Vagina (tissue), 2 donors: Measurements from ENCODE around the gene AGMAT.

Experiments
- POLR2AphosphoS5 ChIP-seq, 2 donors: sonication (generic); formaldehyde crosslinking; IDR thresholded peaks; one replicate each; pipeline ENCODE4 v1.9.0; 2017; ENCODE audit warnings: antibody characterized with exemption in 2 of 2, mild to moderate bottlenecking in 2 of 2, low read depth in 1 of 2; ENCODE audit not compliant: insufficient read depth in 1 of 2
- TF ChIP-seq, protein P1 (sequence below), 3 experiments: fragments of 450-650 bp in 2 of 3; fragments of 200-600 bp in 1 of 3; sonication (generic) in 1 of 3; IDR thresholded peaks; one replicate each; pipeline ENCODE4 v1.5.1; 2017 to 2019; ENCODE audit warnings: antibody characterized with exemption in 3 of 3, mild to moderate bottlenecking in 2 of 3, moderate library complexity in 2 of 3

DNA sequence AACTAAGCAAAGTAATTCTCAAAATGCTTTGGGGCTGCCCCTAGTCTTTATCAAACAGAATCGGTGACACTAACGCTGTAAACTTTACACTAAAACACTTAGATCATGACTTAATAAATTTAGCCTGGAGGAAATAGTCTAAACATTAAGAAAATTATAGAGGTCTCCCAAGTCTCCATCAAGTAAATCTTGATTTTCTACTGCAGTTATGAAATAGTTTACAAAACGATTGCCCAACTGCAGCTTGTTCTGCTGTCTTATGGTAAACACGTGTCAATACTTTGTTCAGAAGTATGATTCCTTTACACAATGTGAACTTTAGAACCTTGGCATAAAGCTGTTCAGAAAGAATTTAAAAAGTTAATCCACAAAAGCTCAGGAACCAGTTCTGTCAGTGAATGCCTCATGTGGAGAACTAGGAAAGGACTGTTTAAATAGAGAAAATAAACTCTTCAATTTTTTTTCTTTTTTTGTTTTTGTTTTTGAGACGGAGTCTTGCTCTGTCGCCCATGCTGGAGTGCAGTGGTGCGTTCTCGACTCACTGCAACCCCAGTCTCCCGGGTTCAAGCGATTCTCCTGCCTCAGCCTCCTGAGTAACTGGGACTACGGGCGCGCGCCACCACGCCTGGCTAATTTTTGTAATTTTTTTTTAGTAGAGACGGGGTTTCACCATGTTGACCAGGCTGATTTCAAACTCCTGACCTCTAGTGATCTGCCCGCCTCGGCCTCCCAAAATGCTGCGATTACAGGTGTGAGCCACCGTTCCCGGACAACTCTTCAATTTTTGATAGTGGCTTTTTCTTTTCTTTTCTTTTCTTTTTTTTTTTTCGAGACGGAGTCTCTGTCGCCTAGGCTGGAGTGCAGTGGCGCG, 34.0 kb upstream of the AGMAT start:
- peak in 1 of 2 donors; percentile 90 for TF ChIP-seq POLR2AphosphoS5 (IDR thresholded peaks at IDR 0.05; ENCODE audit: insufficient read depth in 1 of 2, low read depth in 1 of 2)
- TF ChIP-seq, protein P1, sequence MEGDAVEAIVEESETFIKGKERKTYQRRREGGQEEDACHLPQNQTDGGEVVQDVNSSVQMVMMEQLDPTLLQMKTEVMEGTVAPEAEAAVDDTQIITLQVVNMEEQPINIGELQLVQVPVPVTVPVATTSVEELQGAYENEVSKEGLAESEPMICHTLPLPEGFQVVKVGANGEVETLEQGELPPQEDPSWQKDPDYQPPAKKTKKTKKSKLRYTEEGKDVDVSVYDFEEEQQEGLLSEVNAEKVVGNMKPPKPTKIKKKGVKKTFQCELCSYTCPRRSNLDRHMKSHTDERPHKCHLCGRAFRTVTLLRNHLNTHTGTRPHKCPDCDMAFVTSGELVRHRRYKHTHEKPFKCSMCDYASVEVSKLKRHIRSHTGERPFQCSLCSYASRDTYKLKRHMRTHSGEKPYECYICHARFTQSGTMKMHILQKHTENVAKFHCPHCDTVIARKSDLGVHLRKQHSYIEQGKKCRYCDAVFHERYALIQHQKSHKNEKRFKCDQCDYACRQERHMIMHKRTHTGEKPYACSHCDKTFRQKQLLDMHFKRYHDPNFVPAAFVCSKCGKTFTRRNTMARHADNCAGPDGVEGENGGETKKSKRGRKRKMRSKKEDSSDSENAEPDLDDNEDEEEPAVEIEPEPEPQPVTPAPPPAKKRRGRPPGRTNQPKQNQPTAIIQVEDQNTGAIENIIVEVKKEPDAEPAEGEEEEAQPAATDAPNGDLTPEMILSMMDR (IDR thresholded peaks at IDR 0.05), result no peak
